NCI-H1105 (cell line): ENCODE data around the gene IGF2BP2.
A peak's percentile ranks its signal among the peaks of the same experiment; 100 is the strongest.
"Not testable (repeated sequence)": the region's sequence is repeated elsewhere in the genome, so short reads cannot be mapped to it uniquely, and the experiment has no call there.

Source experiments
- DNase-seq: peaks from one replicate; lab custom pipeline; 2025; lab: John Stamatoyannopoulos, UW

IGF2BP2 gene

DNA sequence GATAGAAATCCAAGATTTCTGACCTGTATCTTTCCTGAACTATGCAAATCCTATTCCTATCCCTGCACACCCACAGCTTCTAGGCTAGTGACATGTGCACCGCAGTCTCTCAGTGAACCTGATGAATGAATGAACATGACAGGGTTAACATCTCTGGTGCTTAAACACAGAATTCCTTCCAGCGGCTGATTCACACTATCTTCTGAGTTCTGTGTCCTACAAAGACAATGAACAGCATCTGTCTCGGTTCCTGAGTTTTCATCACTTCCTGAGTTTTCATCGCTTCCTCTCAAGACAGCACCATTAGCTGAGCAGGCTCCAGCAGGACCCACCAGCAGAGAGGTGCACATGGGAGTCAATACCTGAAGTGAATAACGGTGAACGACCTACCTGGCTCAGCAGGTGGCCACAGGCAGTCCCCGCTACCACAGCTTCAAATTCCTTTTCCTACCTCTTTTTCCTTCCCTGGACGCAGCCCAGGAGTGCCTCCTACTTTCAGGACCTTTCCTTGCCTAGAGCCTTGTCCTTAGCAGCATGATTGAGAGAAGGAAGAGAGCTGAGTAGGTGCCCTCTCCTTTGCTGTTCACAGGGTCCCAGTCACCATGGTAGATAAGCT, 113.5 kb downstream of the IGF2BP2 start:
- DNase-seq, result no peak

DNA sequence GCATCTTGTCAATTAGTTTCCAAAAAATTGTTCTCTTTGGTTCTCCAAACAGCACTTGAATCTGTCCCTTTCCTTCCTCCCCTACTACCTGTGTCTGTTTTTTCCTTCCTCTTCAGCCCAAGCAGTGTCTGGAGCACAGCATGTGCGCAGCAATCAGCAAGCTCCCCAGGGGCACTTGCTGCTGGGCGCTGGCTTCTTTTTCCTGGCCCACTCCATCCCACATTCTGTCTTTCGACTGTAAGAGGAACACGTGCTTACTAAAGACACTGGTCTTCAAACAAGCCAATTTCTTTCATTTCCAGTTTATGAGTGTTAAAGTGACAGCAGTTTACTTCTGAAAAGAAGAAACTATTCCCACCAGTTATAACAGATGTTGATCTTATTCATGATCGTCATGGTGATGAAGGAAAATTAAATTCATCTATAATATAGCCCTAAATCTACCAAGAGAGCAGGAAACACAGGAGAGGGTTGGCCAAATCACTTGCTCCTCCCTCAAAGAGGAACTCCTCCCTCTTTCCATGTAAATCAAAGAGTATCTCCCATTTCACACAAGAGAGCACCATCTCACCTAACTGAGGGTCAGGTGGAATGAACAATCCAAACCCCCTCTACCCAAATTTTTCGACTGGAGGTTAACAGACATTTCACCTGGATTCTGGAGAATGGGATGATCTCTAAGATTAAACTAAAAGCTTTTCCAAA, 115.4 kb downstream of the IGF2BP2 start:
- no peak for DNase-seq

DNA sequence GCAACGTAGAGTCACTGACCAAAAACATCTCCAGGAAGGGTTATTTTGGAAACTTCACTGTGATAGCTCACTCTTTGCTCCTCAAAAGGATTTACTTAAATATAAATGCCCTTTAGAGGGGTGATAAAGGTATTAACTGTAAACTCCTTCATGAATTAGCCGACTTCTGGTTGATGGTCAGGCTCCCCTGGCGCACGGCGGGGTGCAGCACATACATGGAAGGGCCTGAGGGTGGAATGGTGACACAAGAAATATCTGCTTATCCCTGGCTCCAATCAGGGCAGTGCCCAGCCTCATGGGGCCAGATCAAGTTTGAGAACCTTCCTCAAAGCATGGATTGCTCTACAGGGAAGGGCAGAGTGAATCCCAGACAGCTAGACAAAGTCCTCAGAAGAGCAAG, 116.5 kb downstream of the IGF2BP2 start:
- no peak for DNase-seq

GRCh38 chr3:185705498-185705897, 119.3 kb downstream of the IGF2BP2 start:
- no peak for DNase-seq

- no peak for DNase-seq
Observed at GRCh38 chr3:185702262-185703225, 122.3 kb downstream of the IGF2BP2 start.

GRCh38 chr3:185701611-185702261, 123.1 kb downstream of the IGF2BP2 start:
- peak; percentile 3 for DNase-seq

- no peak for DNase-seq
Observed at GRCh38 chr3:185699927-185700326, 124.9 kb downstream of the IGF2BP2 start.

GRCh38 chr3:185697228-185697627, 127.6 kb downstream of the IGF2BP2 start:
- DNase-seq, result not testable (repeated sequence)

- DNase-seq, result no peak
Observed at GRCh38 chr3:185696039-185696438, 128.8 kb downstream of the IGF2BP2 start.

DNA sequence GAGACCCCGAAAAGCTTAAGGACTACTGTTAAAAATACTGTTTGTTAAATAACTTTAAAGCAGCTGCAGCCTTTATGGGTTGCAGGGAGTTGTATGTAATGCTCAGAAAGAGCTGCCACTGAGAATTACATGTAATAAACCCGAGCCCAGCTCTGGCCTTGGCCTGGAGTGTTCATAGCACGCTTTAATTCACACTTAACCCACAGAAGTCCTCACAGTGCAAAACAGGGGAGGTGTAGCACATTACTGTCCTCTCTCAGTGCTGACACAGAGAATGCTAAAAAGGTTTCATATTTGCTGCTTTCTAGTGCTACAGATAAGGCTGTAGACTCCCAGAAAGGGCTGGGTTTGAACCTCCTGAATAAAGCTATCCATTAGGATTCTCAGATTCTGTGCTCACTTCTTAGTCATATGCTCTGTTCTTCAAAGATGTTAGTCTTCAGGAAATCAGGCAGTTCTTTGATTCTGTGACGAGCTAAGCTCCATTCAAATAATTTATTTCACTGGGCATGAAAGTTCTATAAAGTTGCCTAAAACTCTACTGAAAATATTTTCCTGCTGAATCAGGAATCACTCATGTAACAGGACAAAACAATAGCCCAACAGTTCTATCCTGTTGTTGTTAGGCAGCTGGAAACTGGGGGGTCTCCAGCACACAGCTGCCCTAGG, 130.7 kb downstream of the IGF2BP2 start:
- DNase-seq, result no peak

DNA sequence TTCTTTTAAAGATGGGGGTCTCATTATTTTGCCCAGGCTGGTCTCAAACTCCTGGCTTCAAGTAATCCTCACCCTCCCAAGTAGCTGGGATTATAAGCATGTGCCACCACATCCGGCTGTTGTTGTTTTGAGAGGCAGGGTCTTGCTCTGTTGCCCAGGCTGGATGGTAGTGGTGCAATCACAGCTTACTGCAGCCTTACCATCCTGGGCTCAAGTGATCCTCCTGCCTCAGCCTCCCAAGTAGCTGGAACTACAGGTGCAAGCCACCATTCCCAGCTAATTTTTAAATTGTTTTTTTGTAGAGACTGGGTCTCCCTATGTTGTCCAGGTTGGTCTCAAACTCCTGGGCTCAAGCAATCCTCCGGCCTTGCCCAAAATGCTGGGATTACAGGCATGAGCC, 133.2 kb downstream of the IGF2BP2 start:
- DNase-seq, result no peak

- DNase-seq, result peak; percentile 53
Observed at GRCh38 chr3:185687271-185687878, 137.5 kb downstream of the IGF2BP2 start.

DNA sequence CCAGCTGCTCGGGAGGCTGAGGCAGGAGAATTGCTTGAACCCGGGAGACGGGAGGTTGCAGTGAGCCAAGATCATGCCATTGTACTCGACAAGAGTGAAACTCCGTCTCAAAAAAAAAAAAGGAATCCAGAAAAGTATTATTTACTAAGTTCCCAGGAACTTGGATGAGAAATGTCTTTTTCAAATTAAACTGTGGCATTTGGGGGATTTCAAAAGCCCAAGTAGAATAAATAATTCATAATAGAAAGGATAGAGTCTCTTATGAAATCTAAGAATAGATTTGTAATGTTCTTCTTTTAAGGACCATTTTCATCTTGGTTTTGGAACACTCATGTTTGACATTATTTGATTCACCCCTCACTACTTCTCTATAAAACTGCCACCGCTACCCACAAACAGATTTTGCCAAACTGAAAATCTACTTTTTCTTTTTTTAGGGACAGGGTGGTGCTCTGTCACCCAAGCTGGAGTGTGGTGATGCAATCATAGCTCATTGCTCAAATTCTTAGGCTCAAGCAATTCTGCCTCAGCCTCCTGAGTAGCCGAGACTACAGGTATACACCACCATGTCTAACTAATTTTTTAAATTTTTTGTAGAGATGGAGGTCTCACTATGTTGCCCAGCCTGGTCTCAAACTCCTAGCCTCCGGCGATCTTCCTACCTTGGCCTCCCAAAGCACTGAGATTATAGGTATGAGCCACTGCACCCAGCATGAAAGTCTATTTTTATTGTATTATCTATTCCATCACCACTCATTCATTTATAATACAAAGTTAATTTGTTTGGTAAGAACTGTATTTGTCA, 139.4 kb downstream of the IGF2BP2 start:
- DNase-seq, result no peak

GRCh38 chr3:185680231-185680630, 144.6 kb downstream of the IGF2BP2 start:
- no peak for DNase-seq

DNA sequence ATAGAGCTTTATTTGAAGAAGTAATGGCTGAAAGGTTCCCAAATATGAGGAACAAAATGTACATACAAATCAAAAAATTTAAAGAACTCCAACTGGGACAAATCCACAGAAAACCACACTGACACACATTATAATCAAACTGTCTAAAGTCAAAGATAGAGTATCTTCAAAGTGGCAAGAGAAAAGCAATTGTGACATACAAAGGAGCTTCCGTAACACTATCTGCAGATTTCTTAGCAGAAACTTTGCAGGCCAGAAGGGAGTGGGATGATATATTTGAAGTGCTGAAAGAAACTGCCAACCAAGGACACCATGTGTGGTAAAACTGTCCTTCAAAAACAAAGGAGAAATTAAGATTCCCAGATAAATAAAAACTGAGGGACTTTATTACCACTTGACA, 146.8 kb downstream of the IGF2BP2 start:
- no peak for DNase-seq

- peak; percentile 67 for DNase-seq
Observed at GRCh38 chr3:185677146-185677829, 147.6 kb downstream of the IGF2BP2 start.

- no peak for DNase-seq
Observed at GRCh38 chr3:185667574-185667973, 157.3 kb downstream of the IGF2BP2 start.

DNA sequence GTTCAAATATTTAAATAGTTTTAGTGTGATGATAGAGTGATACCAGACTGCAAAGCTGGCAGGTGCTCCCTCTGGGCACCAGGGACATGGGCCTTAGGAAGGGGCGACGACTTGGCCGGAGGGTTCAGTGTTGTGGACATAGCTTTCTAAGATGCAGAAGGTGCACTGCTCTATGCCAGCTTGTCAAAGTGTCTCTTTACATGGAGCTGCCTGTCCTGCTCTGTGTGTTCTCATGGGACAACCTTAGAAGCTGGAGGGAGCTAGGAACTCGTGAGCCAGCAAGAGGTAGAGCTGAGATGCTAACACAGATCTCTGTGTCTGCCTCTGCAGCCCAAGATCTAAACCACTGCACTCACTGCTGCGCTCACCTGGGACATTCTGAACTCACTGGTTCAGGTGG, 160.9 kb downstream of the IGF2BP2 start:
- no peak for DNase-seq

DNA sequence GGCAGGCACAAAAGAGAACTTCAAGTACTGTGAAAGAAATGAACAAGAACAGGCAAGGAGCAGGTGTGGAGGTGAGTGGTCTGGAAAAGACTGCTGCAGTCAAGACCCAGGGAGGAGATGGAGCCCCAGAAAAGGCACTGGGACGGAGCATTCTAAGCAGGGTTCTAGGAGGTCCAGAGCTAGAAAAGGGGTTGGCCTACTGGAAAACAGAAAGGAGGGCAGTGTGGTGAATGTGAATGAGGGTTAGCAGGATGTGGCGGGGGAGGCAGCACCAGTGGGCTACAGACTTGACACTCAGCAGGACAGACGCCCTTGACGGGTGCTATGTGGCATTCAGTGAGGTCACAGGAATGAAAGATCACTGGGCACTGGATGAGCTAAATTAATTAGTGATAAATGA, 163.1 kb downstream of the IGF2BP2 start:
- DNase-seq, result no peak

DNA sequence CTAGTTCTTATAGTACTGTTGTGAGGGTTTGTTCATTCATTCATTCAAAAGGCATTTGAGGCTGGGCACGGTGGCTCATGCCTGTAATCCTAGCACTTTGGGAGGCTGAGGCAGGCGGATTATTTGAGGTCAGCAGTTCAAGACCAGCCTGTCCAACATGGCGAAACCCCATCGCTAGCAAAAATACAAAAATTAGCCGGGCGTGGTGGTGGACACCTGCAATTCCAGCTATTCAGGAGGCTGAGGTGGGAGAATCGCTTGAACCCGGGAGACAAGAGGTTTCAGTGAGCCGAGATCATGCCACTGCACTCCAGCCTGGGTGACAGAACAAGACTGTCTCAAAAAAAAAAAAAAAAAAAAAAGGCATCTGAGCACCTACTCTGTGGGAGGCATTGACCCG, 163.5 kb downstream of the IGF2BP2 start:
- DNase-seq, result not testable (repeated sequence)
